Keratinocyte (primary cell): ENCODE measurements around the gene PXYLP1. TPM values are rescaled to one million over a fixed set of nuclear protein-coding genes. Genes with fewer than 3 reads are reported as not detected.

Source experiments
- DNase-seq: peaks from one replicate; pipeline ENCODE4 v3.0.0-alpha.2; 2011; ENCODE audit warnings: low read depth, missing footprints, low spot score
- FAIRE-seq: peaks from 2 replicates; lab custom pipeline; 2011; peaks lifted over from hg19 to GRCh38; lab: Jason Lieb, UNC
- H2AFZ ChIP-seq: 2 replicates; pipeline ENCODE4 v1.6.0; 2012; ENCODE audit warnings: low read length, control low read depth, inconsistent platforms; ENCODE audit not compliant: control insufficient read depth
- H3K27ac ChIP-seq: 2 replicates; pipeline ENCODE4 v1.5.1; 2011; ENCODE audit warnings: low read length; ENCODE audit not compliant: control insufficient read depth, insufficient read depth
- H3K27me3 ChIP-seq: 3 replicates; pipeline ENCODE4 v1.6.0; 2011; ENCODE audit warnings: low read length; ENCODE audit not compliant: control insufficient read depth, insufficient read depth; ENCODE audit errors: extremely low read depth
- H3K36me3 ChIP-seq, 2 experiments: 2 replicates in 1 of 2; 3 replicates in 1 of 2; pipeline ENCODE4 v1.5.1; 2011; ENCODE audit warnings: low read length in 2 of 2, mild to moderate bottlenecking in 1 of 2; ENCODE audit not compliant: control insufficient read depth in 2 of 2, insufficient read depth in 2 of 2; ENCODE audit errors: extremely low read depth in 1 of 2
- H3K4me1 ChIP-seq: 3 replicates; pipeline ENCODE4 v1.5.1; 2011; ENCODE audit warnings: low read length; ENCODE audit not compliant: control insufficient read depth, insufficient read depth; ENCODE audit errors: extremely low read depth
- H3K4me2 ChIP-seq: 3 replicates; pipeline ENCODE4 v1.6.0; 2011; ENCODE audit warnings: low read depth, low read length; ENCODE audit not compliant: control insufficient read depth, insufficient read depth; ENCODE audit errors: extremely low read depth
- H3K4me3 ChIP-seq, 3 experiments: fragments of 200-600 bp in 1 of 3; sonication (generic) in 1 of 3; 2 replicates in 2 of 3; 3 replicates in 1 of 3; pipeline ENCODE4 v1.5.1; 2011 to 2016; ENCODE audit warnings: low read length in 3 of 3, mild to moderate bottlenecking in 3 of 3, control low read depth in 2 of 3, inconsistent platforms in 1 of 3, low read depth in 1 of 3, mixed read lengths in 1 of 3, mixed run types in 1 of 3, moderate library complexity in 1 of 3; ENCODE audit not compliant: control insufficient read depth in 2 of 3, insufficient read depth in 2 of 3; ENCODE audit errors: extremely low read depth in 1 of 3
- H3K79me2 ChIP-seq: 2 replicates; pipeline ENCODE4 v1.6.0; 2012; ENCODE audit warnings: low read length; ENCODE audit not compliant: control insufficient read depth, insufficient read depth
- H3K9ac ChIP-seq: 3 replicates; pipeline ENCODE4 v1.6.0; 2011; ENCODE audit warnings: low read length; ENCODE audit not compliant: control insufficient read depth, insufficient read depth; ENCODE audit errors: extremely low read depth
- H3K9me1 ChIP-seq: 3 replicates; pipeline ENCODE4 v1.6.0; 2011; ENCODE audit warnings: low read length; ENCODE audit not compliant: control insufficient read depth, insufficient read depth; ENCODE audit errors: extremely low read depth
- H3K9me3 ChIP-seq: 2 replicates; pipeline ENCODE4 v1.5.1; 2012; ENCODE audit warnings: low read depth, low read length; ENCODE audit not compliant: control insufficient read depth
- H4K20me1 ChIP-seq: 3 replicates; pipeline ENCODE4 v1.6.0; 2011; ENCODE audit warnings: low read length; ENCODE audit not compliant: control insufficient read depth, insufficient read depth; ENCODE audit errors: extremely low read depth
- CTCF ChIP-seq, 3 experiments: IDR thresholded peaks in 1 of 3; conservative IDR thresholded peaks in 1 of 3; optimal IDR thresholded peaks in 1 of 3; 2 replicates in 2 of 3; 3 replicates in 1 of 3; pipeline versions ENCODE3 to v1.5.1; 2011; ENCODE audit warnings: low read length in 3 of 3, mild to moderate bottlenecking in 3 of 3, moderate library complexity in 2 of 3, control low read depth in 1 of 3, inconsistent platforms in 1 of 3; ENCODE audit not compliant: insufficient read depth in 2 of 3; ENCODE audit errors: extremely low read depth in 1 of 3
- EZH2 ChIP-seq: IDR thresholded peaks from one replicate; pipeline ENCODE4 v1.6.1; 2012; ENCODE audit warnings: inconsistent platforms, mild to moderate bottlenecking, low read length, moderate library complexity
- dilution Hi-C: fragments of 300-500 bp; cut with MboI; formaldehyde crosslinking; loops from one replicate; pipeline ENCODE4 v1.7.0; 2020; ENCODE audit warnings: low sequenced_read_pairs; ENCODE audit not compliant: extremely low pct_ligation_motif_present
- polyA plus RNA-seq, 5 experiments: library from polyadenylated mRNA; depleted of rRNA in 3 of 5; stranded (reverse) in 3 of 5; stranded (forward) in 1 of 5; unstranded in 1 of 5; fragments of >200 nt; gene quantifications; 1 replicate in 1 of 5; 2 replicates in 3 of 5; 3 replicates in 1 of 5; pipeline versions ENCODE4 v1.2.1 to v1.2.3, GENCODE V29; 2011 to 2012; ENCODE audit warnings: missing spikeins in 2 of 5, low read depth in 1 of 5, low replicate concordance in 1 of 5

Gene PXYLP1
- polyA plus RNA-seq, 1 donor (not counting 4 experiments of a cell fraction or from before 2014, with no cell fraction given): 3.0 TPM

GRCh38 chr3:141291559-141292355, 60.1 kb downstream of the PXYLP1 start:
- Histone ChIP-seq H3K27ac (no peak overlapping the region), H2AFZ (no peak overlapping the region), H3K27me3 (no peaks in the 10 kb centered on the region), H3K36me3 (no peaks in the 10 kb centered on the region), H4K20me1 (no peaks in the 10 kb centered on the region), H3K79me2 (no peaks in the 10 kb centered on the region), H3K9ac (no peak overlapping the region), H3K4me2 (no peak overlapping the region), H3K4me3 (no peak overlapping the region), H3K9me3 (no peaks in the 10 kb centered on the region), H3K4me1 (peaks cover 3% of the 10 kb centered on the region), H3K9me1 (no peaks in the 10 kb centered on the region)
- dilution Hi-C loops: no loop called here
- FAIRE-seq: no peak
- TF ChIP-seq EZH2 (no peak), CTCF (optimal IDR thresholded peaks at IDR 0.05 in 1 of 3, IDR thresholded peaks at IDR 0.05 in 1 of 3, conservative IDR thresholded peaks at IDR 0.05 in 1 of 3; ENCODE audit: extremely low read depth in 1 of 3, insufficient read depth in 2 of 3, low read length in 3 of 3) (no peak)
- DNase-seq: no peak

DNA sequence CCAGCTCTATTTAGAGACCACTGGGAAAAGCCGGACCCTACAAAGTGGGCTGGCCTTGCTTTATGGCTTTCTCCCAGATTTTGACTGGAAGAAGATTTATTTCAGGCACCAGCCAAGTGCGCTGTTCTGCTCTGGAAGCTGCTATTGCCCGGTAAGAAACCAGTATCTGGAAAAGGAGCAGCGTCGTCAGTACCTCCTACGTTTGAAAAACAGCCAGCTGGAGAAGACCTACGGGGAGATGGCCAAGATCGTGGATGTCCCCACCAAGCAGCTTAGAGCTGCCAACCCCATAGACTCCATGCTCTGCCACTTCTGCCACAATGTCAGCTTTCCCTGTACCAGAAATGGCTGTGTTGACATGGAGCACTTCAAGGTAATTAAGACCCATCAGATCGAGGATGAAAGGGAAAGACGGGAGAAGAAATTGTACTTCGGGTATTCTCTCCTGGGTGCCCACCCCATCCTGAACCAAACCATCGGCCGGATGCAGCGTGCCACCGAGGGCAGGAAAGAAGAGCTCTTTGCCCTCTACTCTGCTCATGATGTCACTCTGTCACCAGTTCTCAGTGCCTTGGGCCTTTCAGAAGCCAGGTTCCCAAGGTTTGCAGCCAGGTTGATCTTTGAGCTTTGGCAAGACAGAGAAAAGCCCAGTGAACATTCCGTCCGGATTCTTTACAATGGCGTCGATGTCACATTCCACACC, 60.9 kb downstream of the PXYLP1 start:
- Histone ChIP-seq H3K9ac (no peak overlapping the region), H3K27me3 (no peaks in the 10 kb centered on the region), H3K79me2 (no peaks in the 10 kb centered on the region), H3K9me3 (no peaks in the 10 kb centered on the region), H3K27ac (no peak overlapping the region), H3K4me1 (peaks cover 3% of the 10 kb centered on the region), H3K4me2 (no peak overlapping the region), H3K9me1 (no peaks in the 10 kb centered on the region), H4K20me1 (no peaks in the 10 kb centered on the region), H2AFZ (no peak overlapping the region), H3K36me3 (no peaks in the 10 kb centered on the region), H3K4me3 (no peak overlapping the region)
- dilution Hi-C loops: no loop called here
- no peak for TF ChIP-seq EZH2
- no peak for TF ChIP-seq CTCF (optimal IDR thresholded peaks at IDR 0.05 in 1 of 3, IDR thresholded peaks at IDR 0.05 in 1 of 3, conservative IDR thresholded peaks at IDR 0.05 in 1 of 3; ENCODE audit: extremely low read depth in 1 of 3, insufficient read depth in 2 of 3, low read length in 3 of 3)
- FAIRE-seq (no peak), DNase-seq (no peak)
